Esophagus muscularis mucosa (tissue), 4 donors: ENCODE results near the gene DARS1. TPM values are rescaled to one million over a fixed set of nuclear protein-coding genes. Genes with fewer than 3 reads are reported as not detected.

Source experiments
- DNase-seq: peaks from one replicate; pipeline ENCODE4 v3.0.0-alpha.2; 2017; ENCODE audit errors: extremely low spot score
- H3K27ac ChIP-seq, 4 donors: fragments of 200-600 bp; sonication (generic); replicated peaks in 1 of 4; 1 replicate in 3 of 4; 2 replicates in 1 of 4; pipeline ENCODE4 v1.5.1; 2016 to 2019; ENCODE audit warnings: mild to moderate bottlenecking in 1 of 4
- H3K27me3 ChIP-seq, 4 donors: fragments of 200-600 bp; sonication (generic); one replicate each; pipeline versions ENCODE4 v1.5.1 to v1.6.0; 2016 to 2019
- H3K36me3 ChIP-seq, 4 donors: fragments of 200-600 bp; sonication (generic); one replicate each; pipeline ENCODE4 v1.5.1; 2016 to 2019
- H3K4me1 ChIP-seq, 4 donors: fragments of 200-600 bp; sonication (generic); one replicate each; pipeline ENCODE4 v1.5.1; 2016 to 2019
- H3K4me3 ChIP-seq, 4 donors: fragments of 200-600 bp; sonication (generic); 1 replicate in 2 of 4; 2 replicates in 2 of 4; pipeline ENCODE4 v1.5.1; 2016 to 2019; ENCODE audit warnings: mild to moderate bottlenecking in 4 of 4, moderate library complexity in 1 of 4
- H3K9me3 ChIP-seq, 4 donors: fragments of 200-600 bp; sonication (generic); 1 replicate in 3 of 4; 2 replicates in 1 of 4; pipeline ENCODE4 v1.5.1; 2016 to 2019
- EP300 ChIP-seq: sonication (generic); formaldehyde crosslinking; IDR thresholded peaks from one replicate; pipeline ENCODE4 v1.6.1; 2017; ENCODE audit warnings: antibody characterized with exemption
- POLR2A ChIP-seq: fragments of 450-650 bp; IDR thresholded peaks from one replicate; pipeline ENCODE4 v1.6.1; 2017; ENCODE audit warnings: antibody characterized with exemption, moderate library complexity, mild to moderate bottlenecking, low read depth
- POLR2AphosphoS5 ChIP-seq, 2 donors: sonication (generic); formaldehyde crosslinking; IDR thresholded peaks; one replicate each; pipeline ENCODE4 v1.6.1; 2017; ENCODE audit warnings: antibody characterized with exemption in 2 of 2
- WGBS: methylation state at CpG from one replicate; pipeline ENCODE4 v1.1.5; 2018; 5-methylcytosine and 5-hydroxymethylcytosine counted together
- intact Hi-C: fragments of 100-400 bp; cut with DNase I; formaldehyde crosslinking; loops from one replicate; pipeline ENCODE4 v1.15.1; 2023
- total RNA-seq, 4 donors: library from RNA; depleted of rRNA; stranded (reverse); fragments of >200 nt; gene quantifications; one replicate each; pipeline versions ENCODE4 v1.1.0 to v1.2.1, GENCODE V29; 2016
- TF ChIP-seq, protein P1 (sequence below), 3 experiments: fragments of 200-600 bp in 2 of 3; fragments of 450-650 bp in 1 of 3; sonication (generic) in 2 of 3; IDR thresholded peaks; one replicate each; pipeline ENCODE4 v1.5.1; 2017 to 2019; ENCODE audit warnings: antibody characterized with exemption in 3 of 3, mild to moderate bottlenecking in 2 of 3, moderate library complexity in 1 of 3

Gene DARS1
- total RNA-seq, 4 donors from 2014 or later = 98.8 to 129 (median 121) TPM

DNA sequence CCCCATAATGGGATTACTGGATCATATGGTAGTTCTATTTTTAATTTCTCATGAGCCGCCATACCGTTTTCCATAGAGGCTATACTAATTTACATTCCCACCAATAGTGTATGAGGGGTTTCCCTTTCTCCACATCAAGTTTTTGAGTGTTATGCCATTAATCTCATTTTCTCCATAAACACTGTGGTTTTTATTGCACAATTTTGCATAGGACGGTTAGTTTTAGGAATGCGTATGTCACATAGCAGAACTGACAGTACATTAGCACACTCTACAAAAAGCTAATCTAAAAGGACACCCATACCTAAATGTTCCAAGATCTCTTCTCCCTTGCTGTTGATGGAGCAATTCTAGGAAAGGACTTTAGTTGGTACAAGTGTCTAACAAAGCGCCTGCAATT is 32.5 kb downstream of the DARS1 start:
- Histone ChIP-seq H3K27me3 (no peaks in the 10 kb centered on the region), H3K4me1 (peaks cover 16 to 32% (median 30%) of the 10 kb centered on the region in 4 donors), H3K27ac (no peak overlapping the region), H3K4me3 (no peak overlapping the region), H3K36me3 (peaks cover 0 to 12% (median 6%) of the 10 kb centered on the region in 4 donors), H3K9me3 (no peaks in the 10 kb centered on the region)
- no peak for DNase-seq
- no peak for TF ChIP-seq EP300
- no peak for TF ChIP-seq POLR2A
- TF ChIP-seq POLR2AphosphoS5 (IDR thresholded peaks at IDR 0.05) = no peak
- TF ChIP-seq, protein P1, sequence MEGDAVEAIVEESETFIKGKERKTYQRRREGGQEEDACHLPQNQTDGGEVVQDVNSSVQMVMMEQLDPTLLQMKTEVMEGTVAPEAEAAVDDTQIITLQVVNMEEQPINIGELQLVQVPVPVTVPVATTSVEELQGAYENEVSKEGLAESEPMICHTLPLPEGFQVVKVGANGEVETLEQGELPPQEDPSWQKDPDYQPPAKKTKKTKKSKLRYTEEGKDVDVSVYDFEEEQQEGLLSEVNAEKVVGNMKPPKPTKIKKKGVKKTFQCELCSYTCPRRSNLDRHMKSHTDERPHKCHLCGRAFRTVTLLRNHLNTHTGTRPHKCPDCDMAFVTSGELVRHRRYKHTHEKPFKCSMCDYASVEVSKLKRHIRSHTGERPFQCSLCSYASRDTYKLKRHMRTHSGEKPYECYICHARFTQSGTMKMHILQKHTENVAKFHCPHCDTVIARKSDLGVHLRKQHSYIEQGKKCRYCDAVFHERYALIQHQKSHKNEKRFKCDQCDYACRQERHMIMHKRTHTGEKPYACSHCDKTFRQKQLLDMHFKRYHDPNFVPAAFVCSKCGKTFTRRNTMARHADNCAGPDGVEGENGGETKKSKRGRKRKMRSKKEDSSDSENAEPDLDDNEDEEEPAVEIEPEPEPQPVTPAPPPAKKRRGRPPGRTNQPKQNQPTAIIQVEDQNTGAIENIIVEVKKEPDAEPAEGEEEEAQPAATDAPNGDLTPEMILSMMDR (IDR thresholded peaks at IDR 0.05) = no peak
- 92% methylated on average over 5 of the region's 5 CpGs for WGBS
- intact Hi-C loops = no loop called here

DNA sequence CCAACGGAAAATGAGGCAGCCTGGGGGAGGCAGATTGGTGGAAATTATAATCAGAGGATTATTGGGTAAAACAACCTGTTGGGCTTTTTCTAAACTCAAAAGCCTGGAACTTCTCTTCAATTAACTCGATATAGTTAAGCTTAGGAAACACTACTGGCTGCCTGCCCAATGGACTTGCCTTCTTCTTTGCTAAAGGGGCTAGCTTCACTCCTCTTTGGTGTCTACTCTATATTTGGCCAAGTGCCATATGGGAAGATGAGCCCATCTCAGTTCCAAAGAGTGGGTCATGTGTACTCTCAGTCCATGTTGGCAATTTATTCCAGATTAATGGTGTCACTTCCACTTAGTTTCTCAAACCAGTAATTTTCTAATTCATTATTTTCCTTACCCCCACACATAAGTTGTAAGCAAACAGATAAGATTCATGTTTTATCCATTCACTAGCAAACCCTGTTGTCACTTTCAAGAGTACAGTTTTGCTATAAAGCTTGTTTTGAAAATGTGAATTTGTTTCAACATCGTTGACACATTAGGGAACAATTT is 34.3 kb downstream of the DARS1 start:
- Histone ChIP-seq H3K9me3 (no peaks in the 10 kb centered on the region), H3K36me3 (peaks cover 0 to 12% (median 4%) of the 10 kb centered on the region in 4 donors), H3K4me1 (peaks cover 16 to 40% (median 31%) of the 10 kb centered on the region in 4 donors), H3K27ac (no peak overlapping the region), H3K27me3 (no peaks in the 10 kb centered on the region), H3K4me3 (no peak overlapping the region)
- intact Hi-C loops = no loop called here
- 91% methylated on average over 3 of the region's 3 CpGs for WGBS
- no peak for DNase-seq
- TF ChIP-seq POLR2AphosphoS5 (IDR thresholded peaks at IDR 0.05) (no peak), POLR2A (no peak)

DNA sequence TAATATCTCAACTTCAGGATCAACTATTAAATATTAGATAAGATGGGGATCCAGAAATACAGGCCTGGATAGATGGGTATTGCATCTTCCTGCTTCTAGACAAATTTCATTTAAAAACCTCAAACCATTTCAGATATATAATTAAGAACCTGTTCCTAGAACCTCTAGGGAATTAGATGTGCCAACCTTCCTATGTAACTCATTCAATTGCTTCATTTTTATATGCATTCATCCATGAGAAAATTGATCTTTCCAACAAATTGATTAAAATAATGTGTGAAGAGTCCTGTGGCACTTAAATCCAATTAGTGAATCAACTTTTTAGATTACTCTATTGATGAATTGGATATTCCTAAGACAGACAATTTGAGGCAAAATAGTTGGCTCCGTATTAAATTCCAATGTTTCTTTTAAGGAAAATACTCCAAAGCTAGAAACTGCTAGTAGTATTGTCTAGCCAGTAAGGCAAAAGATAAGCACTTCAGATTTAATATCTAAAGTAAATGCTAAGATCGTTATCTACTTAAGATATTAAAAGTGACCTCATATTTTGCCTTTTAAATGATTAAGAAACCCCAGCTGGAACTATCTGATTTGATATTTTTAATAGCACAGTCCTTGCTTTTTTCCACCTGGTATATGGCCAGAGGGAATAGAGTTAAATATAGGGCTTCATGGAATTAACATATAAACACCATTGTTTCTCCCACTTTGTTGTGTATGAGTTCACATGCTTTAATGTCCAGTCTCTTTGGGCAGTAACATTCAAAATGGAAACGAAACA is 35.8 kb downstream of the DARS1 start:
- Histone ChIP-seq H3K27ac (no peak overlapping the region), H3K4me1 (peaks cover 16 to 46% (median 31%) of the 10 kb centered on the region in 4 donors), H3K9me3 (no peaks in the 10 kb centered on the region), H3K27me3 (no peaks in the 10 kb centered on the region), H3K4me3 (no peak overlapping the region), H3K36me3 (peaks cover 0 to 12% (median 3%) of the 10 kb centered on the region in 4 donors)
- TF ChIP-seq EP300 (no peak), POLR2AphosphoS5 (IDR thresholded peaks at IDR 0.05) (no peak), POLR2A (no peak)
- TF ChIP-seq, protein P1 (IDR thresholded peaks at IDR 0.05) = no peak
- no peak for DNase-seq
- intact Hi-C loops = no loop called here
- 68% methylated on average over 3 of the region's 3 CpGs for WGBS

DNA sequence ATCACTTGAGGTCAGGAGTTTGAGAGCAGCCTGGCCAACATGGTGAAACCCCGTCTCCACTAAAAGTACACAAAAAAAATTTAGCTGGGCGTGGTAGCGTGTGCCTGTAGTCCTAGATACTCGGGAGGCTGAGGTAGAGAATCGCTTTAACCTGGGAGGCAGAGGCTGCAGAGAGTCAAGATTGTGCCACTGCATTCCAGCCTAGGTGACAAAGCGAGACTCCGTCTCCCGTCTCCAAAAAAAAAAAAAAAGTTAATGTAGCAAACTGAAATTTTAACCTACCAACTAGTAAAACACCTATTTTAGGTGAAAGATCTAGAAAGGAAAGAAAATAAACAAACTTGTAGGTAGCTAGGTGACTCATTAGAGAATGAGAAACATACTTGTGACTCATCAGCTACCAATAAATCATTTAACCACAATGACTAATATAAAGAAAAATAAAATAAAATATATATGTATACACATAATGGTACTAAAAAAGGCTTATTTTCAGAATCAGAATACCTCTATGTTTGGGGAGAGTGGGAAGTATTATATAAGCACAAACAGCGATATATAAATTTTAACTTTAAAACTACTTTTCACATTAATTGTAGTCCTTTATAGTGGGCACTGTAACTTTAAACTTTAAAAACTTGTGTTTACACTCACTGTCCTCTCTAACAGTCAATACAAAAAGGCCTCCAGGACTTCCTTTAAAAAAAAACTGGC is 36.6 kb downstream of the DARS1 start:
- Histone ChIP-seq H3K4me1 (peaks cover 16 to 46% (median 31%) of the 10 kb centered on the region in 4 donors), H3K36me3 (peaks cover 0 to 12% (median 3%) of the 10 kb centered on the region in 4 donors), H3K27me3 (no peaks in the 10 kb centered on the region), H3K9me3 (no peaks in the 10 kb centered on the region), H3K4me3 (no peak overlapping the region), H3K27ac (no peak overlapping the region)
- WGBS = 81% methylated on average over 9 of the region's 9 CpGs
- no peak for TF ChIP-seq POLR2A
- no peak for TF ChIP-seq EP300
- no peak for TF ChIP-seq POLR2AphosphoS5 (IDR thresholded peaks at IDR 0.05)
- TF ChIP-seq, protein P1 (IDR thresholded peaks at IDR 0.05) = no peak
- intact Hi-C loops = no loop called here
- no peak for DNase-seq

DNA sequence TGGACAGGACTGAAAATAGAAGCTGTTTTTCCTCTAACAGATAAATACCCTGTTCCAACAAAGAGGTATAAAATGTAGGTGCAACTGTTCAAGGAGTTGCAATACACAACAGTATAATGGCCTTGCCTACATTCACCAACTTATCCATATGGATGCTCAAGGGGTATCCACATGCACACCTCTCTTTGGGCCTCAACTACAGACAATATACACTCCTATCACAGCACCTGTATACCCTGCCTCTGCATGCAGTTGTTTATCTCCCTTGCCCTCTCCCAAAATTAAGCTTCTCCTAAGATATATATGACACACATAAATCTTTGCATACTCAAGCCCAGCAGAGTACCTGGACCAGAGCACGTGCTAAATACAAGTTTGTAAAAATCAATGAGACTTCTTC is 37.3 kb downstream of the DARS1 start:
- 94% methylated on average over 1 of the region's 1 CpG for WGBS
- DNase-seq = no peak
- Histone ChIP-seq H3K9me3 (no peaks in the 10 kb centered on the region), H3K4me1 (peaks cover 16 to 46% (median 32%) of the 10 kb centered on the region in 4 donors), H3K27me3 (no peaks in the 10 kb centered on the region), H3K27ac (no peak overlapping the region), H3K36me3 (peaks cover 0 to 12% (median 4%) of the 10 kb centered on the region in 4 donors), H3K4me3 (no peak overlapping the region)
- intact Hi-C loops = no loop called here
- no peak for TF ChIP-seq EP300
- no peak for TF ChIP-seq POLR2A
- no peak for TF ChIP-seq POLR2AphosphoS5 (IDR thresholded peaks at IDR 0.05)
- TF ChIP-seq, protein P1 (IDR thresholded peaks at IDR 0.05) = no peak
